MM.1S (cell line): ENCODE data around the gene PCGF1.
"Not testable (repeated sequence)": the region's sequence is repeated elsewhere in the genome, so short reads cannot be mapped to it uniquely, and the experiment has no call there.

Experiments
- DNase-seq: peaks from one replicate; pipeline ENCODE4 v3.0.0-alpha.2; 2015
- H2AFZ ChIP-seq: fragments of 300-600 bp; sonication (generic); 2 replicates; pipeline ENCODE4 v1.6.0; 2016; ENCODE audit warnings: antibody characterized with exemption, low read length
- H3F3A ChIP-seq: fragments of 300-600 bp; sonication (generic); 2 replicates; pipeline ENCODE4 v1.6.1; 2016; ENCODE audit warnings: mild to moderate bottlenecking, antibody characterized with exemption, low read length, moderate library complexity, mixed read lengths; ENCODE audit not compliant: insufficient read depth
- H3K27ac ChIP-seq: fragments of 300-600 bp; sonication (generic); 2 replicates; pipeline ENCODE4 v1.5.1; 2016; ENCODE audit warnings: mild to moderate bottlenecking, low read length
- H3K27me3 ChIP-seq: fragments of 300-600 bp; sonication (generic); replicated peaks from 2 replicates; pipeline ENCODE4 v1.6.0; 2016; ENCODE audit warnings: low read length; ENCODE audit not compliant: insufficient read depth
- H3K36me3 ChIP-seq: fragments of 300-600 bp; sonication (generic); replicated peaks from 2 replicates; pipeline ENCODE4 v1.6.1; 2016; ENCODE audit warnings: mild to moderate bottlenecking, low read length, mixed read lengths; ENCODE audit not compliant: insufficient read depth
- H3K4me1 ChIP-seq: fragments of 300-600 bp; sonication (generic); 2 replicates; pipeline ENCODE4 v1.6.1; 2016; ENCODE audit warnings: low read length, mixed read lengths
- H3K4me2 ChIP-seq: fragments of 300-600 bp; sonication (generic); 2 replicates; pipeline ENCODE4 v1.6.0; 2016; ENCODE audit warnings: low read depth, low read length
- H3K4me3 ChIP-seq: fragments of 300-600 bp; sonication (generic); 2 replicates; pipeline ENCODE4 v1.5.1; 2016; ENCODE audit warnings: low read length, mixed read lengths
- H3K79me2 ChIP-seq: fragments of 300-600 bp; sonication (generic); 2 replicates; pipeline ENCODE4 v1.6.1; 2016; ENCODE audit warnings: mixed run types, low read length, mixed read lengths
- H3K9ac ChIP-seq: fragments of 300-600 bp; sonication (generic); 2 replicates; pipeline ENCODE4 v1.6.1; 2016; ENCODE audit warnings: low read length, mixed read lengths
- H3K9me2 ChIP-seq: fragments of 300-600 bp; sonication (generic); replicated peaks from 2 replicates; pipeline ENCODE4 v1.6.1; 2016; ENCODE audit warnings: mild to moderate bottlenecking, low read length, mixed read lengths; ENCODE audit not compliant: insufficient read depth
- H3K9me3 ChIP-seq: fragments of 300-600 bp; sonication (generic); replicated peaks from 2 replicates; pipeline ENCODE4 v1.6.1; 2016; ENCODE audit warnings: mild to moderate bottlenecking, low read length, mixed read lengths; ENCODE audit not compliant: insufficient read depth
- H4K20me1 ChIP-seq: fragments of 300-600 bp; sonication (generic); 2 replicates; pipeline ENCODE4 v1.6.1; 2016; ENCODE audit warnings: mild to moderate bottlenecking, low read length, moderate library complexity, mixed read lengths; ENCODE audit not compliant: insufficient read depth
- EZH2 ChIP-seq: fragments of 300-600 bp; sonication (generic); optimal IDR thresholded peaks from 2 replicates; pipeline ENCODE3; 2017; ENCODE audit warnings: low read depth, mild to moderate bottlenecking, antibody characterized with exemption, low read length, mixed read lengths
- EZH2phosphoT487 ChIP-seq: fragments of 300-600 bp; sonication (generic); IDR thresholded peaks from 2 replicates; pipeline ENCODE4 v1.6.1; 2018; ENCODE audit warnings: antibody characterized with exemption, low read length
- TF ChIP-seq, protein P1 (sequence below): fragments of 300-600 bp; sonication (generic); IDR thresholded peaks from 2 replicates; pipeline ENCODE4 v1.5.1; 2016; ENCODE audit warnings: antibody characterized with exemption, low read length, mixed read lengths

The PCGF1 gene

DNA sequence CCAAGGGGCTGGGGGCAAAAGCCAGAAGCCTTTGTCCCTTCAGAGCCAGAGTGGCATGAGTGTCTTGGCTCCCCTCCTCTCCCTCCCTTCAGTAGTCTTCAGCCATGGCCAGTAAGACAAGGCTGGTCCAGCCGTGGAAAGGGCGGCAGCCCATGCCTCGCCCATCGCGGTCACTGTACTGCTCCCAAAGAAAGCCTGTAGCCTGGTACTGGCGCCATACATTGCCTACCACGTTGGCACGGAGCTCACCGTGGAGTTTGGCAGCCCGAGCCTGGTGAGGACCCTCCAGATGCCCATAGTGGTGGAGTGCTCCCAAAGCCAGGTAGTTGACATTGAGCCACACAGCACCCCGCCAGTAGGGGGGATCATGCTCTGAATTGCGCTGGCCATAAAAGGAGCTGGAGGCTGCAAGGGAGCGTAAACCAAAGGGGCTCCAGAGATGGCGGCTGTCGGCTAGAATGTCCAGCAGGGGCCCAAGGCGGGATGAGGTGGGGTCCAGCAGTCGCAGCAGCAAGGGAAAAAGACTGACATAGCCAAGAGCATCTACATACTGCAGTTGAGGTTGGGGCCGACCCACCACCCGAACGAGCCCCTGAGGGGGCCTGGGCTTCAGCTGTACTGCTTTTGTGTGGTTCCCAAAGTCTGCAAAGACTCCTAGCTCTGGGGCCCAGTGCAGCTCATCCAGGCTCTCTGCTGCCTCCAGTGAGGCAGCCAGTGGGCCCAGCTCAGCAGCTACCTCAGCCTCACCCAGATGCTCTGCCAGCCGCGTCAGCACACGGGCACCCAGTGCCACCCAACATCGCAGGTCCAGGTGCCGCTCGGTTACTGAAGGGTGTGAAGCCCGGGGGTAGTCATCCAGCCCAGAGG lies 46.1 kb downstream of the PCGF1 start:
- Histone ChIP-seq H3K9ac (no peak overlapping the region), H3K4me3 (no peak overlapping the region), H3K27me3 (no peaks in the 10 kb centered on the region), H2AFZ (no peak overlapping the region), H4K20me1 (no peaks in the 10 kb centered on the region), H3F3A (peaks cover 12% of the 10 kb centered on the region; the same call in 1 of the 2 replicates), H3K4me1 (peaks cover 8% of the 10 kb centered on the region), H3K36me3 (no peaks in the 10 kb centered on the region), H3K27ac (no peak overlapping the region), H3K79me2 (peaks cover 28% of the 10 kb centered on the region), H3K9me2 (no peaks in the 10 kb centered on the region), H3K9me3 (no peaks in the 10 kb centered on the region), H3K4me2 (no peak overlapping the region)
- DNase-seq: no peak
- TF ChIP-seq, protein P1, sequence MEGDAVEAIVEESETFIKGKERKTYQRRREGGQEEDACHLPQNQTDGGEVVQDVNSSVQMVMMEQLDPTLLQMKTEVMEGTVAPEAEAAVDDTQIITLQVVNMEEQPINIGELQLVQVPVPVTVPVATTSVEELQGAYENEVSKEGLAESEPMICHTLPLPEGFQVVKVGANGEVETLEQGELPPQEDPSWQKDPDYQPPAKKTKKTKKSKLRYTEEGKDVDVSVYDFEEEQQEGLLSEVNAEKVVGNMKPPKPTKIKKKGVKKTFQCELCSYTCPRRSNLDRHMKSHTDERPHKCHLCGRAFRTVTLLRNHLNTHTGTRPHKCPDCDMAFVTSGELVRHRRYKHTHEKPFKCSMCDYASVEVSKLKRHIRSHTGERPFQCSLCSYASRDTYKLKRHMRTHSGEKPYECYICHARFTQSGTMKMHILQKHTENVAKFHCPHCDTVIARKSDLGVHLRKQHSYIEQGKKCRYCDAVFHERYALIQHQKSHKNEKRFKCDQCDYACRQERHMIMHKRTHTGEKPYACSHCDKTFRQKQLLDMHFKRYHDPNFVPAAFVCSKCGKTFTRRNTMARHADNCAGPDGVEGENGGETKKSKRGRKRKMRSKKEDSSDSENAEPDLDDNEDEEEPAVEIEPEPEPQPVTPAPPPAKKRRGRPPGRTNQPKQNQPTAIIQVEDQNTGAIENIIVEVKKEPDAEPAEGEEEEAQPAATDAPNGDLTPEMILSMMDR: peak; percentile 16; the same call in 1 of the 2 replicates
- no peak for TF ChIP-seq EZH2

DNA sequence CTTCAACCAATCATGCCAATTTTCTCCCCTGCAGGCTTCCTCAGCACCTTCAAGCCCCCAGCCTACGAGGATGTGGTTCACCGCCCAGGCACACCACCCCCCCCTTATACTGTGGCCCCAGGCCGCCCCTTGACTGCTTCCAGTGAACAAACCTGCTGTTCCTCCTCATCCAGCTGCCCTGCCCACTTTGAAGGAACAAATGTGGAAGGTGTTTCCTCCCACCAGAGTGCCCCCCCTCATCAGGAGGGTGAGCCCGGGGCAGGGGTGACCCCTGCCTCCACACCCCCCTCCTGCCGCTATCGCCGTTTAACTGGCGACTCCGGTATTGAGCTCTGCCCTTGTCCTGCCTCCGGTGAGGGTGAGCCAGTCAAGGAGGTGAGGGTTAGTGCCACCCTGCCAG lies 47.3 kb downstream of the PCGF1 start:
- H3K9me2 ChIP-seq, H4K20me1 ChIP-seq, H3K27me3 ChIP-seq, H3K4me3 ChIP-seq, H3K9ac ChIP-seq, H3K36me3 ChIP-seq, H3K27ac ChIP-seq, H3K4me2 ChIP-seq, DNase-seq, H3K9me3 ChIP-seq, H2AFZ ChIP-seq: not testable (repeated sequence)
- Histone ChIP-seq H3K4me1 (peaks cover 20% of the 10 kb centered on the region), H3K79me2 (peaks cover 40% of the 10 kb centered on the region), H3F3A (peaks cover 13% of the 10 kb centered on the region; the same call in 1 of the 2 replicates)

DNA sequence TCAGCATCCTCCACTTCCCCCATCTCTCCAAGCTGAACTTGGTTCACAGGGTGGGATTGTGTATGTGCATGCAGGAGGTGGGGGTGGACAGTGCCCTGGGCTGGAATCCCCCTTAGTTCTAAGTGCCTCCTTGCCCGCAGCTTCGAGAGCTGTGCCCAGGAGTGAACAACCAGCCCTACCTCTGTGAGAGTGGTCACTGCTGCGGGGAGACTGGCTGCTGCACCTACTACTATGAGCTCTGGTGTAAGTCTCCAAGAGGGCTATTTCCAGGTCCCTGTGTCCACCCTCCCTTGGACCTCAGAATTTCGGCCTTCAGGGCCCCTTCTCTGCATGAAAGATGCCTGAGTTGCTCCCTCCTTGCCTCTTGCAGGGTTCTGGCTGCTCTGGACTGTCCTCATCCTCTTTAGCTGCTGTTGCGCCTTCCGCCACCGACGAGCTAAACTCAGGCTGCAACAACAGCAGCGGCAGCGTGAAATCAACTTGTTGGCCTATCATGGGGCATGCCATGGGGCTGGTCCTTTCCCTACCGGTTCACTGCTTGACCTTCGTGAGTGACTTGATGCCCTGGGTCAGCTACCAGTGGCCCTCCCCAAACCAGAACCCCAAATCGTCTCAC lies 47.9 kb downstream of the PCGF1 start:
- not testable (repeated sequence) for H3K9me3 ChIP-seq, H4K20me1 ChIP-seq, H3K9me2 ChIP-seq, H3K27me3 ChIP-seq, H3K36me3 ChIP-seq, H3K27ac ChIP-seq, H2AFZ ChIP-seq, H3K9ac ChIP-seq, DNase-seq
- Histone ChIP-seq H3K4me3 (peak overlapping the region; percentile 69; the same call in 1 of the 2 replicates), H3K4me1 (peaks cover 20% of the 10 kb centered on the region), H3K4me2 (peak overlapping the region; percentile 77), H3F3A (peaks cover 13% of the 10 kb centered on the region; the same call in 1 of the 2 replicates), H3K79me2 (peaks cover 38% of the 10 kb centered on the region)

DNA sequence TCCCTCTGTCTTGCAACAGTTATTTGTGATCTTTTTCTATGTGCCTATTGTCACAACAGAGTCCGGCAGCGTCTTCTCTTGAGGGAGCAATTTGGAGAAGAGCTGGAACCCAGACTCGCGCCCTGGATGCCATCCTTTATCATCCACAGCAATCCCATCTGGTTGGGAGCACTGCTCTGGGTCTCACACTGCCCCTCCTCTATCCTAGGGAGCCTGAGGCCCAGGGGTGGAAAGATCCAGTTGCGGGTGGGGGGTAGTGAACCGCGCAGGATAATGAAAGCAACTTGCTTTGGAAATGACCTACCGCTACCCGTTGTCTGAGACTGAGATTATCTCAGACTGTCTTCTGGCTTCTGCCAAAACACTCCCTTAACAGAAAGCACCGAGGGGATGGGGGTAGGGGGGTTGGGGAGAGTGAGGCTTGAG lies 48.5 kb downstream of the PCGF1 start:
- peak overlapping the region; percentile 2; the same call in 1 of the 2 replicates for H3K27ac ChIP-seq
- H2AFZ ChIP-seq: no peak overlapping the region

More for the DNA sequence above, 48.5 kb downstream of the PCGF1 start:
- Histone ChIP-seq H3K27me3 (no peaks in the 10 kb centered on the region), H3K9ac (peak overlapping the region; percentile 57), H3K9me2 (no peaks in the 10 kb centered on the region), H3K4me2 (peak overlapping the region; percentile 77), H3K4me3 (peak overlapping the region; percentile 69), H3K4me1 (peaks cover 16% of the 10 kb centered on the region), H3K79me2 (peaks cover 31% of the 10 kb centered on the region), H3F3A (peaks cover 13% of the 10 kb centered on the region; the same call in 1 of the 2 replicates), H3K36me3 (no peaks in the 10 kb centered on the region), H3K9me3 (no peaks in the 10 kb centered on the region), H4K20me1 (no peaks in the 10 kb centered on the region)
- DNase-seq: no peak
- TF ChIP-seq EZH2 (no peak), EZH2phosphoT487 (no peak)
- TF ChIP-seq, protein P1: no peak
